ENCODE results near the gene PBX3.

PBX3 gene

DNA sequence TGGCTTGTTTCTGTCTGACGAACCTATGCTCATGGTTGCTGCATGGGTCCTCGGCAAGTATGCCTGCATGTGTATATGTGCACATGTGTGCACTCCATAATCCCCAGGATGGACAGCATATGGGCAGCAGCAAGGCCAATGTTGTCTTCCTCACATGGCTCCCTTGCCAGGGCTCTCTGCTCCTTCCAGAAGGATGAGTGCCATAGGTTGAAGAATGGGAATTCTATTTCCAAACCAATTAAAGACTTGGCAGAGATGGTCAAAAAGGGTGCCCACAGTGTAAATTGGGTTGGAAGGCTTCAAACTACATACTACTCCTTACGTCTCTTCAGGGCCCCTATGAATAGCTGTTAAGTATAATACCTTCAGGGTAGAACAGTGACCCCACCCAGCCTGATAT is 212.1 kb downstream of the PBX3 start:
- DNase-seq: no peak

DNA sequence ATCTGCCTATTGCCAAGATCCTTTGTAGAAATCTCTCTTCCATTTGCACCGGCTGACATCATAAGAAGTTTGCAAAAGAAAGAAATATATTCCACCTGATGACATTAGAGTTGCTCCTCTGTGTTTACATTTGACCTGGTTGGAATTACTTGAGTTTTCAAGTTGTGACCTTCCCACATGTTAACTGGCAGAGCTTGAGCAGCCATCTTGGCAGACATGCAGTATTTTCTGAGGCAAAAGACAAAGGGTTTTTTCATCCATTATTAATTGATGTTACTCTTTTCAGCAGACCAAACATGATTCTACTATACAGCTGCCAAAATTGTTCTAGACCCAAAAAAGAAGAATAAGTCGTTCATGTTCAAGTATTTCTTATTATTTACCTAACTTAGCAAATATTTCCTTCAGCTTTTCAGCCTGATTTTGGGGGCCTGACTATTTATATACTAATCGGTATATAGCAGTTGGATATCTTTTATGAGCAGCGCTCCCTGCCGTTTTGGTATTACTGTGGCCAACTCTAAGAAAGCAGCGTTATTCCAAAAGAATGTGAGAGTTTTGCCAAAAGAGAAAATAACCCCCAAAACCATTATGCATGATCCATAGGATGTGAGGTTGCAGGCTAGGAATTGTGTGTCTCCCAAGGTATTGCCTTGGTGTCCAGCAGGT is 212.9 kb downstream of the PBX3 start:
- no peak for DNase-seq

DNA sequence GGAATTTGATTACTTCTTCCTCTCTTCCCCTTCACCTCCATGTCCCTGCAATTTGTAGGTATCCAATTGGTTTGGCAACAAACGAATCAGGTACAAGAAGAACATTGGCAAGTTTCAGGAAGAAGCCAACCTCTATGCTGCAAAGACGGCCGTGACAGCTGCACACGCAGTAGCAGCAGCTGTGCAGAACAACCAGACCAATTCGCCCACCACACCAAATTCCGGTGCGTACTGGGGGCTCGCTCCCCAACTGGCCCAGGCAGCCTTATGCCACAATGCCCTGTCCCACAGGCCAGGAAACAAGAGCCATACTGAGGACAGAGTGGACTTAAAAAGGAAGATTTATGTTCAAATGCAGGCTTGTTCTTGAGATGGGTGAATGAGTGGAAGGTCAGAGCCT is 213.5 kb downstream of the PBX3 start:
- DNase-seq: no peak

DNA sequence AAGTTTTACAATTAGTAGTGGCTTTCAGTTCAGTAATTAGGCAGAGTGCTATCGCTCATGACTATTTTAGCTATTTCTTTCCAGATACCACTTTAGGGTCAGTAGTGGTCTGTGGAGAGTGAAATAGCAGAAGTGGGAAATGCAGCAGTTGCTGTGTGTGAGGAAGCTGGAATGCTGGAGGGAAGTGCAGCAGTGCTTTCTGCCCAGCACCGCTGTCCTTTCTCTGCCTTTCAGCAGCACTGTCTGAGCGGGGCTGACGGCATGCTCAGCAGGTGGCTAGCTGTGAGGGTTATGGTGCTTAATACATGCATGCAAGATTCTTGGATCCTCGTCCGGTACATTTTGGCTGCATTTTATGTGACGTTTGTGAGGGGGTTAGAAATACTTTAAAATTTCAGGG is 213.9 kb downstream of the PBX3 start:
- no peak for DNase-seq

DNA sequence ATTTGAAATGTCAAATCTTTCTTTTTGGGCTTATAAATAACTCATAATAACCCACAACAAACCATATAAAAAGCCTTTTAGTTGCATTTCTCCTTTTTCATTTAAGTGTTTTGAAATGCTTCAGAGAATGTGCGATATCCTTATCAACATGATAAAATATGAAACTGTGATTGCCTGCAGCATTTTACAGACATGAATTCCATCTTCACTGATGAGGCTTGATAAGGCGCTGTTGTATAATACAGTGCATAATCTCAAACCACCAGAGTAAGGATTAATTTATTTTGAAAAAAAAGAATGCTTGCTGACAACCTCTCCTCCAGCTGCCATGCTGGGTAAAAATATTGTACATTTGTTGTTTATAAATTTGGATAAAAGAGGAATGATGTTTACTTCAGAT is 216.8 kb downstream of the PBX3 start:
- DNase-seq: no peak

DNA sequence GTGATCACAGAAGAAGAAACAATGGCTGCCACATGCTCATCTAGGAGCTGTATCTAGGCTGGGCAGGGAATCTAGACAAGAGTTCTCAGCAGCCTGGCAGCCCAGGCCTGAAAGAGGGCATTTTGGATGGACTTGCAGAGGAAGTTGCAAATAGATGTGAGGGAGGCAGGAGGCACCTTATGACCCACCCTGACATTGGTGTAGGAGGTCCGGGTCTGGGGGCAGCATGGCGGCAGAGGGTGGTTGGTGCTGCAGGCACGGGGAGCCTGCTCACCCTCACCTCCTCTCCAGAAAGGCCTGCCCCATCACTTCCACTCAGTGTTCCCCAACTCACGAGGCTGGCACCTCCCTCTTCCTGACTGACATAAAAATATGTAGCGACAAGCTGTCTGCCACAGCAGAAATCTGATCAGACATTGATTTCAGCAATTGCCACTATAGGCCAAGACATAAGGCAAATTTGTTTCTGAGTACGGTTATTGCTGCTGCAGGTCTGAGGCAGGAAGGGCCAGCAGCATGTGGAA is 217.6 kb downstream of the PBX3 start:
- DNase-seq: no peak

DNA sequence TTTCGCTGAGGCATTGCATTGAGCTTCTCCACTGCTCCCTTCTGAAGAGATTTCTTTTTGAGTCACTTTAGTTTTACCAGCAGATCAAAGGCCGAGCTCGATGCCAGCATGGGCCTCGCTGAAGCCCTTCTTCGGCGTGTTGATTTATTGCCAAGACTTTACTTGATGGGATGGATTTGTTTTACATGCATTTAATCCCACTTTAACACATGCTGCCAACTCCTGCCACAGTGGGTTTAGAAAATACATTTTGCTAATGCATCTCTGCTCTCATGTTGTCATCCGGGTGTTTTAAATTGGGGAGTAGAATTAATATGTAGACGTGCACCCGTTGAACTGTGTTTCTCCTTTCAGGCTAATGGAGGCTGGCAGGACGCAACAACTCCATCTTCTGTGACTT is 218.3 kb downstream of the PBX3 start:
- no peak for DNase-seq

DNA sequence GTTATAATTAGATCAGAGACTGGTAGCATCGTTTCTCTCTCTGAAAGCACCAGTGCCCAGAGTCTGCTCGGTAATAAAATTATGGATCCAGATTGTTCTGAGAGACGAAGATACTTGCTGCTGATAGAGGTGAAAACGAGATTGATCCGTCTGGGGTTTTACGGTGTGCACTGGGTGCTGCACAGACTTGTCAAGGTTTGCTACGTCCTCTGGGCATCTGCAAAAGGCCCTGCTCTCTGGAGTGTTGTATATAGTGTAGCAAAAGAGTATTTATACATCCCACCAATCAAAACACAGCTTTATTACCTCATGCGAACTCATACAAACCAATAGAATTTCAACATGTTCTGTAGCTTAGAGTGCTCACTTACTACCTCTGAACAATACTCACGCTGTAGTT is 219.3 kb downstream of the PBX3 start:
- no peak for DNase-seq

DNA sequence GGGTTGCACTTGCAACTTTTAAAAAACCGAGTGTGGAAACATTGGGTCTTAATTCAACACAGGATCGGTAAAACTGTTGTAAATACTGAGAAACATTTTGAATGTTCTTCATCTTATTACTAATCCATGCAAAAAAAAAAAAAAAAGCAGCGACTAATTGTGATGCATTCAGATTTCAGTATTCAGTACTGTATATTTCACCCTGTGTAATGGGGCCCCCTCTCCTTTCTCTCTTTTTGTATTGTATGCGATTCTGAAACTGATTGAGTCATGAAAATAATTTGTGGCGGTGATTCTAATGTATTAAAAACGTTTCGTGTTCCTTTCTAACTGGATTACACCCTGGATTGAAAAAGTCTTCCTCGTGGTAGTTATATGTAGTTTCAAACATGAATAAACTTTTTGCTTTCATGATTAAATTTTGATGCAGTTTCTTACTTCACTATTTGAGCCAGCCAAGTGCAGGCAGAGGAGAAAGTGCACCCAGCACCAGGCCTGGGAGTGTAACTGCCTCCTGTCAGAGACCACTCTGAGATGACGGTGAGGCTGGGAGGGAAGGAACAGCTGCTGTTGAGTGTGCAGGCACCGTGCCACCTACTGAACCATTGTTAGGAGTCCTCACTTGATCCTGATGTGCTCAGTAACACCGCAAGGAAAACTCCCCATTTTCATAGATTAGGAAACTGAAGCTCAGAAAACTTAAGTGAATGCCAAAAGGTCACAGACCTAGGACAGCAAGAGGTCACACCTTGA is 220.0 kb downstream of the PBX3 start:
- DNase-seq: no peak

DNA sequence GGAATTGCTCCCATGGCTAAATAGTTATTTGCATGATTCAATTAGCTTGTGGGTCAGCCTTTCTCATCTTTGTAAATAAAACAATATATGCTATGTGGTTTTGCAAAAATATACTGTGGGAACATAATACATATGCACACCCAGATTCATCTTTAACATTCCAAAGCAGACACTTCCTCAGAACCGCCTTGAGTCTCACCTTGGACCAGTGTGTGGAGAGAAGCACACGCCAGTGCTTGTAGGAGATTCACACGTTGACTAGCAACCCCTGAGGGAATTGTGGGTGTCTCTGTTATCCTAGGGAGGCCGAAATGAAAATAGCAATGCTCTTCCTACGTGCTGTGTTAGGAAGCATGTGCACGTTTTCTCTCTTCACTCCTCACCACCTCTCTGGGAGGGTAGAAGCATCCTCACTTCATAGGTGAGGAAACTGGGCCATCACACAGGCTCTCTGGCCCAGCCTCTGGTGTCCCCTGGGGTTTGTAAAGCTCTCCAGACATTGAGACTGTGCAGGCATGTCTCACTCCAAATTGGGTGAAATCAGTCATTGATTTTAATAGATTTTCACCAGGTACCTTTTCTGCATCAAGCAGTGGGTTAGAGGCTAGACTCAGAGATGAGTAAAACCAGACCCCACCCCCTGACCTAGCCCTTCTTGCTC is 221.7 kb downstream of the PBX3 start:
- no peak for DNase-seq

DNA sequence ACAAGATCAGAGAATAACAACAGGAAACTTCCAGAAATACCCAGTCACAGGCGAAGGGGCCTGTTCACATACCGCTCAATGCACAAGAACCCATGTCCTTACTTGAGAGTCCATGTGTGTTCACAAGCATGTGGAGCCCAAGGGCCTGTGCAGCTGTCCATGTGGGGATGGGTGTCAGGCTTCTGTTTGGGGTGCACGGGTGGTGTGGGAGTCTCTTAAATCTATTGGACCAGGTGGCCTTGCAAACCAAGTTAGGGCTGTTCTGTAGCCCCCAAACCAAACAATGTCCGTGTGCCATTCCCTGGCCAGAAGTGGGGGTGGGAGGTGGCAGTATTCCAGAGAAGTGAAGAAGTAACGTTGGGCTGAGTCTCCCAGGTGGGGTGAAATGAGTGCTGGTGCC is 222.3 kb downstream of the PBX3 start:
- no peak for DNase-seq

DNA sequence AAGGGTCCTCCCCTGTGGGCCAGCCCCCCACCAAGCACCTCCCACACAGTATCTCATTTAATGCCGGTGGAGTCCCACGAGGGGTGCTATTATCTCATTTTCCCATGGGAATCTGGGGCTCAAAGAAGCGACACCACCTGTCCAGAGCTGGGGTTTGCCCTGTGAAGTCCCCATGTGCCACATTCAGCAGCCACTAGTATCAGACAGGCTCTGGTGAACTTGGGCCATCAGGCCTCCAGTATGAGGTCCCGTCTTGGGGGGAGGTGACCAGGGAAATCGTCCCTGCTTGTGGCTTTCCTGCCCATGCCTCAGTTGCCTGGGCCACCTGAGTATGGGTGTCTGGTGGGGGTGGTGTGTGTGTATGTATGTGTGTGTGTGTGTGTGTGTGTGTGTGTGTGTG is 222.7 kb downstream of the PBX3 start:
- no peak for DNase-seq

DNA sequence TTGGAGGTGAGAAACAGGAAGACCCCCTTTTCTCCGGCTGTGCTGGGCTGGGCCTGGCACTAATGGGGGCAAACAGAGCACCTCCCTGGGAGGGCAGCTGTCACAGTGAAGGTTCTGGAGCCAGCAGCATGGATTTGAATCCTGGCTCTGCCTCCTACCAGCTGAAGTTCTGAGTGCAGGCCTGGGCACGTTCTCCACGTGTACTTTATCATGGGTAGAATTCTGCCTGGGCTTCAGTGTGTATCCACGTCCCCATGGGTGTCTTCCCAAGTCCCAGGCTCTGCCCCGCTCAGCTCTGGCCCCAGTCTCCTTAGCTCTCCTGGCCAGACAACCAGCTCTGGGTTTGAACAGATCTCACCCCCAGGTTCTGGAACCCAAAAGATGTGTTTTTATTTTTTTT is 223.2 kb downstream of the PBX3 start:
- no peak for DNase-seq

DNA sequence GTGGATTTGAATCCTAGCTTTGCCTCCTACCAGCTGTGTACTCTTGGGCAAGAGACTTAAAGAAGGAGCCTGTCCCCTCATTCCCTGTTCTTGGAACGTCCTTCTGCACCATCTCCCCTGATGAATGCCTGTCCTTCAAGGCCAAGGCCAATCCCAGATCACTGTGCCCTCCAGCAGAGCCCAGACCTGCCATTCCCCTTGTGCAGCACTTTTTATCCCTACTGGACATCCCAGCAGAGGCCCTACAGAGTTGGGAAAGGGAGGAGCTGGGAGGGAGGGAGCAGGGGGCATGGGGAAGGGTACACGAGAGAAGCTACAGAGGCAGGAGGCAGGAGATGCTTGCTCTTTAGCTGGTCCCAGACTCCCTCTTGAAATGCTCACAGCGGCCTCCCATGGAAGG is 223.9 kb downstream of the PBX3 start:
- DNase-seq: no peak

DNA sequence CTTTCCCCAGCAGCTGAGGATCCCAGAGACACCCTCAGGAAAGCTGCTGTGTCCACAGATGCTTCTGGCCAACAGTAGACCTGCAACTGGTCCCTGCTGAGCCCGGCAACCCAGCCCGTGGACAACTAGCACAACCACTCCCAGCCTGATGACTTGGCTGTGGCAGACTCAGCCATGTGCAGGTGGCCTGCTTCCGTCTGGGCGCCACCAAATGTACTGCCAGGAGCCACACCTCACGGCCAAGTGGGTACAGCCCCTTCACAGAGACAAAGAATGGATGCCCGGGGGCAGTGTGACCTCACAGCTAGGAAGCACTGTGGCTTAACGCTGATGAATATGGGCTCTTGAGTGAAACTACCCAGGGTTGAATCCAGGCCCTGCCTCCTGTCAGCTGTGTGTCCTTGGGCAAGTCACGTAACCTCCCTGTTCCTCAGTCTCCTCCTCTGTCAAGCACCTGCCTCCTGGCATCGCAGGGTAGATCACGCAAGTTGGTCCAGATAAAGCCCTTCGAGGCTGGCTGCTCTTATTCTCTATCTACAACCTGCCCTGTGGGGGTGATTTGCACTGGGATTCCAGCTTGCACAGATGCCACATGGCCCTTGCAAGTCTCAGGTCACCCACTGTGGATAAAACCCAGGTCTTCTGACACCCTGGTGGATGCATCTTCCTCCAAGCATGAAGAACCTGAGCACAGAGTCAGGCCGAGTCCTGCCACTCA is 225.0 kb downstream of the PBX3 start:
- DNase-seq: no peak

DNA sequence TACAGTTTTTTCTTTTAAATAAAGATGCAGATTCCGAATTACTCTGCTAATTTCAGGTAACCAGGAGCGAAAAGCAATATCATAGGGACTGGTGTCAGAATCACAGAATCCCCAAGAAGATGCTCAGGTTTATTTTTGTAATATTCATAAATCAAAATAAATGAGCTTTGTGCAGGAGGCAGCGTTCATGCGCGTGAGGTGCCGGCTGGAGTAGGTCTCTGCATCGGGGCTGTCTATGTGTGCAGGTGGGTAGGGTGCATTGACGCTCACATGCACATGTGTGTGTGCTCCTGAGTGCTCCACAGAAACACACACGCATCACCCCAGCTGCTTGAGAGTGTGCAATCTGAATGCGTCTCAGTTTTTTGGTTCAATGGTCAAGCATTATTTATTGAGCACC is 226.4 kb downstream of the PBX3 start:
- DNase-seq: no peak

DNA sequence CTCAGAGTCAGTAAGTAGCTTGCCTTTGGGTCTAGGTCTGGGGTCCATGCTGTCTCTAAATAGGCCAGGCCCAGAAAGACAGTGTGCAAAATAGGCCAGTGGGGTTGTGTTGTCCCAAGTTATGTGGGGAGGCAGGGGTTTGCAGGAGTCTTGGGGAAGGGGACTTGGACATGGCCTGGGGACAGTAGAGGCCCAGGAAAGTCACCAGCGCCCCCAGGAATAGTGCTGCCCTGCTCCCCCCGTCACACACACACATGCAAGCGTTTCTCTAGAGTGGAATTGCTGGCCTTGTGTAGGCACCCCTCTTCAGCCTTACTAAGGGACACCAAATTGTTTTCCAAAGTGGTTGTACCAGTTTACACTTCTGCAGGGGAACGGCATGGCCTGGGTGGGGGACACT is 227.5 kb downstream of the PBX3 start:
- no peak for DNase-seq

DNA sequence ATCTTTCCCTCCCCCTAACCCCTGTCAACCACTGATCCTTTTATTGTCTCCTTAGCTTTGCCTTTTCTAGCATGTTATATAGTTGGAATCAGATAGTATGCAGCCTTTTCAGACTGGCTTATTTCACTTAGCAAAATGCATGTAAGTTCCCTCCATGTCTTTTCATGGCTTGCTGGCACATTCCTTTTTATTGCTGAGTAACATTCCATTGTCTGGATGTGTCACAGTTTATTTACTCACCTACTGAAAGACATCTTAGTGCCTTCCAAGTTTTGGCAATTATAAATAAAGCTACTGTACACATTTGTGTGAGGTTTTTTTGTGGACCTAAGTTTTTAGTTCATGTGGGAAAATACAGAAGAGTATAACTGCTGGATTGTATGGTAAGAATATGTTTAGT is 230.1 kb downstream of the PBX3 start:
- no peak for DNase-seq

DNA sequence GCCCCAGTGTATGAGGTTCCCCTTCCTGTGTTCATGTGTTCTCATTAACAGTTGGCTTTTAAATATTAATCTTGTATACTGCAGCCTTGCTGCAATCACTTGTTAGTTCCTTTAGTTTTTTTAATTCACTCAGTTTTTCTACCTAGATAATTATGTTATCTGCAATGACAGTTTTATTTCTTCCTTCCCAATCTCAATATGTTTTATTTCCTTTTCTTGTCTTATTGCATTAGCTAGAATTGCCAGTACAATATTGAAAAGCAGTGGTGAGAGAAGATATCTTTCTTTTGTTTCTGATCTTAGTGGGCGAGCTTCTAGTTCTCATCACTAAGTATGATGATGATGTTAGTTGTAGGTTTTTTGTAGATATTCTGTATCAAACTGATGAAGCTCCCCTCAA is 232.2 kb downstream of the PBX3 start:
- DNase-seq: no peak

DNA sequence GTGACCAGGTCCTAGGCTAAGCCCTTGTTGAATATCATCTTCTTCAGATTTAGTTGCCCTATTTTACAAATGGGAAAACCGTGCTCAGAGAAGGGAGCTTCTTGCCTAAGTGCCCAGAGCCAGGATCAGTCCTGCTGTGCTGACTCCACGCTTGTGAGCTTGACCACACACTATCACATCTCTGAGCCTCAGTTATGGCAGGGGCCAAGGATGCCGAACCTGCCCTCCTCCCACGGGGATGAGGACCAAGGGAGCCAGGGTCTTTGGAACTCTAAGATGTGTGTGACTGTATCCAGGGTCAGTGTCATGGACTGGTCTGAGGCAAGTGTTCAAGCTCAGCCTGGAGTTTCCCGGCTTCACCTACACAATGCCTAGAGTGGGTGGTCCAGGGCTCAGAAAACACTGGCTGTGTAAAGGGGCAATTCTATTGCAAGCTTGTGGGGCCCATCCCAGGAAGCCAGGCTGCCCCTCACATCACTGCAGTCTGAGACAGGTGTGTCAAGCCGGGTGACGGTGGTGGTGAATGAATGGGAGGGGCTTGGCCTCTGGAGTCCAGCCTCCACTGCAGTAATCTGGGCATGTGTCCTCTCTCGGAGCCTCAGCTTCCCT is 235.7 kb downstream of the PBX3 start:
- no peak for DNase-seq

DNA sequence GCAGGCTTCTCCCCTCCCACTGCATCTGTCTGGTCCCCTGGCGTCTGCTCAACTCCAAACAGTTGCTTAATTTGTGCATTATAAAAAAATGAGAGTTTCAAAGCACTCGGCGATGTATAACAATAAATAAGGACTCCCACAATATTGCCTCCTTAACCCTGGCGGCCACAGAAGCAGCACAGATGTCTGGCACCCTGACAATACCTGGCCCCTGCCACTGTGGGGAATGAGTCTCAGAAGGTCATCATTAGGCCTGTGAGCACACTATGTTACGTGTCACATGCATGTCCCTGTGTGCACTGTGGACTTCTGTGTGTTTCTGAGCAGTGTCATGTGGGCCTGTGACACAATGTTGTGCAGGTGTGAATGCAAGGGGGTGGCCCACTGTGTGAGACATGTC is 236.5 kb downstream of the PBX3 start:
- DNase-seq: no peak

DNA sequence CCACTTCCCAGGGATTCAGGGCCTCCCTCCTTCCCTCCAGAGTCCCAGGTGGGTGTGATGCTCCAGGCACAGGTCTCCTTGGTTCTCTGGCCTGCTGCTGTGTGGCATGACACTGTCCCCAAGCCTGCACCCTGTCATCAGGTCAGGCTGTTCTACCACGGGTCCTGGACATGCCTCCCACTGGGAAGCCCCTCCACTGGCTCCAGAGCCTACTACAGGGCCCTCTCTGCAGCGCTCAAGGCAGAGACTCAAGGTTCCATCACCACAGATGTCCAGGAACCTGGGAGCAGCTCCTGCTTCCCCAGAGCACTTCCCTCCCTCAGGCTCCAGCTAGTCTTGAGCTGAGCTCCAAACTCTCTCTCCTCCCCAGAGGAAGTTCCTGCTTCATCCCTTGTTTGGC is 237.3 kb downstream of the PBX3 start:
- DNase-seq: no peak
